ENCODE measurements around the gene PDZRN4. TPM values are rescaled to one million over a fixed set of nuclear protein-coding genes. Genes with fewer than 3 reads are reported as not detected.
"Not testable (repeated sequence)": the region's sequence is repeated elsewhere in the genome, so short reads cannot be mapped to it uniquely, and the experiment has no call there.

Gene PDZRN4
- polyA plus RNA-seq, 1 donor from 2014 or later, result 46.7 TPM

GRCh38 chr12:41311883-41312282 is 123.8 kb downstream of the PDZRN4 start:
- Histone ChIP-seq H3K27ac (ENCODE audit: low read length) (no peak overlapping the region), H3K9me2 (ENCODE audit: insufficient read depth, low read length) (no peaks in the 10 kb centered on the region), H3K79me2 (replicated peaks; ENCODE audit: insufficient read depth, low read length) (no peaks in the 10 kb centered on the region), H3K4me2 (ENCODE audit: low read length) (no peak overlapping the region), H3K9ac (ENCODE audit: low read length) (no peak overlapping the region), H4K20me1 (ENCODE audit: insufficient read depth) (no peaks in the 10 kb centered on the region), H3K27me3 (ENCODE audit: insufficient read depth, low read depth, low read length) (no peaks in the 10 kb centered on the region), H3K36me3 (ENCODE audit: insufficient read depth, low read length) (no peaks in the 10 kb centered on the region), H3K9me3 (ENCODE audit: low read length) (no peaks in the 10 kb centered on the region), H3K4me3 (ENCODE audit: low read length) (no peak overlapping the region), H3F3A (ENCODE audit: insufficient read depth, low read length, poor library complexity, severe bottlenecking) (no peaks in the 10 kb centered on the region), H2AFZ (ENCODE audit: low read depth, low read length) (no peak overlapping the region)
- TF ChIP-seq MXI1 (conservative IDR thresholded peaks at IDR 0.05; ENCODE audit: poor library complexity, severe bottlenecking), result no peak
- TF ChIP-seq CTCF (IDR thresholded peaks at IDR 0.05; ENCODE audit: poor library complexity, severe bottlenecking), result no peak
- TF ChIP-seq EP300 (conservative IDR thresholded peaks at IDR 0.05; ENCODE audit: poor library complexity, severe bottlenecking), result no peak
- no peak for TF ChIP-seq RAD21 (conservative IDR thresholded peaks at IDR 0.05)
- TF ChIP-seq POLR2AphosphoS5 (IDR thresholded peaks at IDR 0.05), result no peak
- no peak for TF ChIP-seq TAF1 (IDR thresholded peaks at IDR 0.05; ENCODE audit: low read depth)
- no peak for TF ChIP-seq SMC3 (conservative IDR thresholded peaks at IDR 0.05; ENCODE audit: poor library complexity)
- TF ChIP-seq EZH2 (IDR thresholded peaks at IDR 0.05; ENCODE audit: borderline replicate concordance, insufficient read depth, low read length, poor library complexity, severe bottlenecking), result no peak
- TF ChIP-seq REST (IDR thresholded peaks at IDR 0.05; ENCODE audit: borderline replicate concordance), result no peak

- not testable (repeated sequence) for H3K27ac ChIP-seq (ENCODE audit: low read length); H3K4me3 ChIP-seq (ENCODE audit: low read length); H3K4me2 ChIP-seq (ENCODE audit: low read length); H3F3A ChIP-seq (ENCODE audit: insufficient read depth, low read length, poor library complexity, severe bottlenecking); H2AFZ ChIP-seq (ENCODE audit: low read depth, low read length); H3K9me3 ChIP-seq (ENCODE audit: low read length); H3K36me3 ChIP-seq (ENCODE audit: insufficient read depth, low read length); H3K9ac ChIP-seq (ENCODE audit: low read length); H3K9me2 ChIP-seq (ENCODE audit: insufficient read depth, low read length); H4K20me1 ChIP-seq (ENCODE audit: insufficient read depth); H3K27me3 ChIP-seq (ENCODE audit: insufficient read depth, low read depth, low read length); H3K79me2 ChIP-seq (replicated peaks; ENCODE audit: insufficient read depth, low read length)
Measured at GRCh38 chr12:41312451-41312850, 124.3 kb downstream of the PDZRN4 start.

GRCh38 chr12:41325336-41325735 is 137.2 kb downstream of the PDZRN4 start:
- H3K9me2 ChIP-seq (ENCODE audit: insufficient read depth, low read length), result no peaks in the 10 kb centered on the region
- H3K27ac ChIP-seq (ENCODE audit: low read length), result no peak overlapping the region
- H3K4me3 ChIP-seq (ENCODE audit: low read length), result no peak overlapping the region
- TF ChIP-seq SMC3 (conservative IDR thresholded peaks at IDR 0.05; ENCODE audit: poor library complexity) (no peak), POLR2AphosphoS5 (IDR thresholded peaks at IDR 0.05) (no peak), MXI1 (conservative IDR thresholded peaks at IDR 0.05; ENCODE audit: poor library complexity, severe bottlenecking) (no peak), RAD21 (conservative IDR thresholded peaks at IDR 0.05) (no peak), TAF1 (IDR thresholded peaks at IDR 0.05; ENCODE audit: low read depth) (no peak), EZH2 (IDR thresholded peaks at IDR 0.05; ENCODE audit: borderline replicate concordance, insufficient read depth, low read length, poor library complexity, severe bottlenecking) (no peak), CTCF (IDR thresholded peaks at IDR 0.05; ENCODE audit: poor library complexity, severe bottlenecking) (no peak), EP300 (conservative IDR thresholded peaks at IDR 0.05; ENCODE audit: poor library complexity, severe bottlenecking) (no peak), REST (IDR thresholded peaks at IDR 0.05; ENCODE audit: borderline replicate concordance) (no peak)
- H3K79me2 ChIP-seq (replicated peaks; ENCODE audit: insufficient read depth, low read length), result no peaks in the 10 kb centered on the region
- no peaks in the 10 kb centered on the region for H3K36me3 ChIP-seq (ENCODE audit: insufficient read depth, low read length)
- H3K27me3 ChIP-seq (ENCODE audit: insufficient read depth, low read depth, low read length), result no peaks in the 10 kb centered on the region
- no peaks in the 10 kb centered on the region for H3K9me3 ChIP-seq (ENCODE audit: low read length)
- H3F3A ChIP-seq (ENCODE audit: insufficient read depth, low read length, poor library complexity, severe bottlenecking), result no peaks in the 10 kb centered on the region
- H3K9ac ChIP-seq (ENCODE audit: low read length), result no peak overlapping the region
- H4K20me1 ChIP-seq (ENCODE audit: insufficient read depth), result no peaks in the 10 kb centered on the region
- H2AFZ ChIP-seq (ENCODE audit: low read depth, low read length), result no peak overlapping the region
- no peak overlapping the region for H3K4me2 ChIP-seq (ENCODE audit: low read length)
